GM12878 (cell line): ENCODE results near the gene CAMTA1. TPM values are rescaled to one million over a fixed set of nuclear protein-coding genes. Genes with fewer than 3 reads are reported as not detected.

Source experiments
- ATAC-seq: fragments of 200-7000 bp; cut with Tn5 transposase; 3 replicates; pipeline ENCODE4 v1.9.1; 2020; ENCODE audit warnings: mild to moderate bottlenecking, moderate library complexity
- BruUV-seq: library from RNA; stranded (reverse); fragments of 400-500 nt; replicated peaks from 2 replicates; lab custom pipeline; 2021; lab: Mats Ljungman, UMichigan
- CTCF ChIA-PET: fragments of 300-600 bp; sonication (Branson Sonifier 250); formaldehyde crosslinking; extraction: SDS; loops from one replicate; lab custom pipeline; 2021; ENCODE audit warnings: inconsistent platforms; lab: Yijun Ruan, JAX
- POLR2A ChIA-PET: fragments of 350-600 bp; formaldehyde crosslinking; extraction: SDS; loops from one replicate; lab custom pipeline; 2021; ENCODE audit warnings: inconsistent platforms; lab: Charles Lee
- RAD21 ChIA-PET: fragments of 300-600 bp; sonication (Branson Sonifier 250); formaldehyde crosslinking; loops from one replicate; lab custom pipeline; 2023; ENCODE audit warnings: antibody characterized with exemption; ENCODE audit not compliant: unreplicated experiment; lab: Charles Lee
- SMC1A ChIA-PET: fragments of 300-600 bp; sonication (Branson Sonifier 250); formaldehyde crosslinking; loops from one replicate; lab custom pipeline; 2023; ENCODE audit not compliant: unreplicated experiment, uncharacterized antibody; lab: Charles Lee
- DNase-seq: peaks from one replicate; pipeline ENCODE4 v3.0.0-alpha.2; 2011; ENCODE audit warnings: low read depth, low spot score
- FAIRE-seq: peaks from 3 replicates; lab custom pipeline; 2011; peaks lifted over from hg19 to GRCh38; lab: Jason Lieb, UNC
- H2AFZ ChIP-seq: 2 replicates; pipeline ENCODE4 v1.6.0; 2011; ENCODE audit warnings: low read depth, low read length, control low read depth; ENCODE audit not compliant: control insufficient read depth
- H3K27ac ChIP-seq: 2 replicates; pipeline ENCODE4 v1.5.1; 2011; ENCODE audit warnings: control low read depth; ENCODE audit not compliant: control insufficient read depth, insufficient read depth
- H3K27me3 ChIP-seq, 2 experiments: replicated peaks in 1 of 2; 2 replicates each; pipeline versions ENCODE4 v1.6.0 to v1.6.1; 2011; ENCODE audit warnings: low read length in 1 of 2; ENCODE audit not compliant: control insufficient read depth in 2 of 2, insufficient read depth in 2 of 2
- H3K36me3 ChIP-seq, 2 experiments: 2 replicates each; pipeline ENCODE4 v1.5.1; 2011; ENCODE audit warnings: low read length in 1 of 2; ENCODE audit not compliant: control insufficient read depth in 2 of 2, insufficient read depth in 2 of 2
- H3K4me1 ChIP-seq: 2 replicates; pipeline ENCODE4 v1.6.1; 2011; ENCODE audit warnings: mild to moderate bottlenecking, low read length, moderate library complexity, mixed read lengths; ENCODE audit not compliant: control insufficient read depth, insufficient read depth
- H3K4me2 ChIP-seq: 2 replicates; pipeline ENCODE4 v1.6.0; 2011; ENCODE audit warnings: control low read depth; ENCODE audit not compliant: control insufficient read depth, insufficient read depth
- H3K4me3 ChIP-seq: fragments of 200-600 bp; sonication (generic); 2 replicates; pipeline ENCODE4 v1.5.1; 2016
- H3K79me2 ChIP-seq: 2 replicates; pipeline ENCODE4 v1.6.0; 2011; ENCODE audit warnings: low read length; ENCODE audit not compliant: control insufficient read depth, insufficient read depth
- H3K9ac ChIP-seq: 2 replicates; pipeline ENCODE4 v1.8.0; 2011; ENCODE audit warnings: low read length, control low read depth, mixed read lengths; ENCODE audit not compliant: control insufficient read depth, insufficient read depth
- H3K9me3 ChIP-seq: replicated peaks from 3 replicates; pipeline ENCODE4 v1.5.1; 2011; ENCODE audit warnings: mild to moderate bottlenecking, low read length; ENCODE audit not compliant: control insufficient read depth, insufficient read depth
- H4K20me1 ChIP-seq: 2 replicates; pipeline ENCODE4 v1.6.0; 2011; ENCODE audit not compliant: control insufficient read depth, insufficient read depth
- BMI1 ChIP-seq: fragments of 450-650 bp; IDR thresholded peaks from 2 replicates; pipeline ENCODE4 v1.6.1; 2016; ENCODE audit warnings: mild to moderate bottlenecking, moderate library complexity, borderline replicate concordance
- CBX3 ChIP-seq: fragments of 200-600 bp; sonication (generic); IDR thresholded peaks from 2 replicates; pipeline ENCODE4 v1.6.1; 2016; ENCODE audit warnings: low read depth, borderline replicate concordance
- E4F1 ChIP-seq: fragments of 450-650 bp; IDR thresholded peaks from 2 replicates; pipeline ENCODE4 v1.6.1; 2018; ENCODE audit warnings: borderline replicate concordance, mild to moderate bottlenecking; ENCODE audit not compliant: partially characterized antibody
- KDM1A ChIP-seq: fragments of 200-600 bp; sonication (generic); IDR thresholded peaks from 2 replicates; pipeline ENCODE4 v1.6.1; 2016; ENCODE audit warnings: borderline replicate concordance
- NFYA ChIP-seq: IDR thresholded peaks from 2 replicates; pipeline ENCODE4 v1.6.1; 2011; ENCODE audit warnings: low read depth, mild to moderate bottlenecking, low read length, improper control_type of control experiment, borderline replicate concordance
- PBX3 ChIP-seq: IDR thresholded peaks from 2 replicates; pipeline ENCODE4 v1.6.1; 2011; ENCODE audit warnings: mild to moderate bottlenecking, low read depth, low read length, moderate library complexity; ENCODE audit not compliant: insufficient replicate concordance
- SIX5 ChIP-seq: IDR thresholded peaks from 2 replicates; pipeline ENCODE4 v1.6.1; 2011; ENCODE audit warnings: mild to moderate bottlenecking, low read depth, low read length, moderate library complexity; ENCODE audit not compliant: severe bottlenecking
- SUPT20H ChIP-seq: IDR thresholded peaks from 2 replicates; pipeline ENCODE4 v1.6.1; 2011; ENCODE audit warnings: low read depth, mild to moderate bottlenecking, low read length, moderate library complexity, borderline replicate concordance; ENCODE audit not compliant: control insufficient read depth
- WGBS: methylation state at CpG from one replicate; pipeline ENCODE4 v1.1.6; 2016; ENCODE audit warnings: low lambda C conversion rate; ENCODE audit not compliant: insufficient replicate concordance, insufficient coverage; ENCODE audit errors: missing lambda C conversion rate; 5-methylcytosine and 5-hydroxymethylcytosine counted together
- in situ Hi-C: fragments of 300-500 bp; cut with MboI; formaldehyde crosslinking; loops from 9 replicates; pipeline ENCODE4 v1.14.3; 2018; ENCODE audit warnings: mixed read lengths
- intact Hi-C: fragments of 100-400 bp; cut with micrococcal nuclease; formaldehyde crosslinking; loops from one replicate; pipeline ENCODE4 v1.14.2; 2022; ENCODE audit not compliant: unreplicated experiment
- polyA plus RNA-seq, 11 experiments: library from polyadenylated mRNA; depleted of rRNA in 4 of 11; unstranded in 6 of 11; stranded (reverse) in 5 of 11; fragments of >200 nt; fragmentation: Nextera tagmentation in 4 of 11; fragmentation: Illumina TruSeq in 1 of 11; extraction: Ambion mirVana in 4 of 11; extraction: Trizol in 1 of 11; gene quantifications; 1 replicate in 1 of 11; 2 replicates in 10 of 11; pipeline versions ENCODE4 v1.2.1 to v1.2.3, GENCODE V29; 2011 to 2016; ENCODE audit warnings: inconsistent platforms in 2 of 11, missing spikeins in 2 of 11, low read depth in 1 of 11
- total RNA-seq, 4 experiments: library from RNA; depleted of rRNA in 3 of 4; stranded (reverse); fragments of >200 nt in 3 of 4; fragmentation: Illumina TruSeq in 1 of 4; extraction: Trizol in 1 of 4; gene quantifications; 2 replicates each; pipeline versions ENCODE4 v1.2.1 to v1.2.3, GENCODE V29; 2013 to 2021

CAMTA1 gene
- total and polyA plus RNA-seq, 10 of the 15 experiments (the other 5 are each of a cell fraction or from before 2014, with no cell fraction given) = 37.7 to 148 (median 76.4) TPM

GRCh38 chr1:7136166-7136953, 351.1 kb downstream of the CAMTA1 start:
- H3K27me3 ChIP-seq = no peaks in the 10 kb centered on the region; a peak in 1 of 4 replicates
- no peak overlapping the region for H3K4me3 ChIP-seq
- in situ Hi-C loops = no loop called here
- TF ChIP-seq CBX3 = no peak
- no peak for TF ChIP-seq SUPT20H
- no peak for TF ChIP-seq SIX5
- TF ChIP-seq NFYA = no peak
- TF ChIP-seq KDM1A = no peak
- no peak for TF ChIP-seq BMI1
- no peak overlapping the region for H3K27ac ChIP-seq
- BruUV-seq = no TSS peak
- ChIA-PET POLR2A (interaction anchor here (0.7 kb wide), 1 partner anchor 590 kb away, joined by 3 read pairs; no protein-coding TSS in a partner anchor), RAD21 (no interaction called here), CTCF (no interaction called here), SMC1A (no interaction called here)
- H3K9me3 ChIP-seq = no peaks in the 10 kb centered on the region
- intact Hi-C loops = no loop called here
- FAIRE-seq = no peak
- WGBS = 11% methylated on average over 8 of the region's 8 CpGs
- no peaks in the 10 kb centered on the region for H3K79me2 ChIP-seq
- no peak overlapping the region for H3K4me2 ChIP-seq
- no peak for DNase-seq
- no peaks in the 10 kb centered on the region for H3K36me3 ChIP-seq
- no peak overlapping the region for H3K9ac ChIP-seq
- no peak for ATAC-seq
- no peak overlapping the region for H2AFZ ChIP-seq
- no peaks in the 10 kb centered on the region for H4K20me1 ChIP-seq
- H3K4me1 ChIP-seq = no peaks in the 10 kb centered on the region

GRCh38 chr1:7140251-7140650, 355.0 kb downstream of the CAMTA1 start:
- no peaks in the 10 kb centered on the region for H3K4me1 ChIP-seq
- H3K36me3 ChIP-seq = no peaks in the 10 kb centered on the region
- ChIA-PET POLR2A (no interaction called here), CTCF (no interaction called here), SMC1A (interaction anchor here (1.2 kb wide), 1 partner anchor 8 kb away, joined by 3 read pairs; no protein-coding TSS in a partner anchor), RAD21 (no interaction called here)
- no peak overlapping the region for H3K4me3 ChIP-seq
- in situ Hi-C loops (no loop called here), intact Hi-C loops (no loop called here)
- H3K27me3 ChIP-seq = no peaks in the 10 kb centered on the region; a peak in 1 of 4 replicates
- no peak for ATAC-seq
- H3K4me2 ChIP-seq = no peak overlapping the region
- no peak overlapping the region for H3K9ac ChIP-seq
- H4K20me1 ChIP-seq = no peaks in the 10 kb centered on the region
- no peaks in the 10 kb centered on the region for H3K9me3 ChIP-seq
- no peak overlapping the region for H2AFZ ChIP-seq
- no peak overlapping the region for H3K27ac ChIP-seq
- TF ChIP-seq PBX3 = no peak
- TF ChIP-seq E4F1 = no peak
- DNase-seq = no peak
- FAIRE-seq = no peak
- H3K79me2 ChIP-seq = no peaks in the 10 kb centered on the region
- BruUV-seq = no TSS peak
